ENCODE results near the gene KSR2. TPM values are rescaled to one million over a fixed set of nuclear protein-coding genes. Genes with fewer than 3 reads are reported as not detected.

KSR2 gene
- total RNA-seq, 2 donors from 2014 or later, result 0.66 to 1.0 TPM

- intact Hi-C loops (cut with DNase I), result no loop called here
- DNase-seq, result no peak
- Histone ChIP-seq H3K27me3 (no peaks in the 10 kb centered on the region), H3K9me3 (no peaks in the 10 kb centered on the region), H3K4me1 (peaks cover 33% of the 10 kb centered on the region), H3K27ac (no peak overlapping the region), H3K4me3 (no peak overlapping the region), H3K36me3 (replicated peaks in 1 of 2; ENCODE audit: insufficient read depth in 1 of 2, low read depth in 2 of 2) (no peaks in the 10 kb centered on the region)
- 96% methylated on average over 5 to 17 of the region's 17 CpGs for WGBS, 2 donors
- no peak for TF ChIP-seq CTCF (IDR thresholded peaks at IDR 0.05)
- TF ChIP-seq POLR2A (IDR thresholded peaks at IDR 0.05), result no peak
- ATAC-seq, result no peak
Observed at GRCh38 chr12:117524806-117525205, 444.0 kb downstream of the KSR2 start.

- DNase-seq, result no peak
- ATAC-seq, result no peak
- Histone ChIP-seq H3K9me3 (no peaks in the 10 kb centered on the region), H3K4me3 (no peak overlapping the region), H3K27me3 (no peaks in the 10 kb centered on the region), H3K36me3 (replicated peaks in 1 of 2; ENCODE audit: insufficient read depth in 1 of 2, low read depth in 2 of 2) (no peaks in the 10 kb centered on the region), H3K4me1 (peaks cover 36% of the 10 kb centered on the region), H3K27ac (no peak overlapping the region)
- no peak for TF ChIP-seq CTCF (IDR thresholded peaks at IDR 0.05)
- no peak for TF ChIP-seq POLR2A (IDR thresholded peaks at IDR 0.05)
- intact Hi-C loops (cut with DNase I), result no loop called here
- 88 to 95% methylated on average over 4 of the region's 4 CpGs for WGBS, 2 donors
Observed at GRCh38 chr12:117523971-117524370, 444.8 kb downstream of the KSR2 start.

GRCh38 chr12:117522559-117522958 is 446.2 kb downstream of the KSR2 start:
- H3K27ac ChIP-seq, result no peak overlapping the region
- TF ChIP-seq POLR2A (IDR thresholded peaks at IDR 0.05) (no peak), CTCF (IDR thresholded peaks at IDR 0.05) (no peak)
- ATAC-seq (no peak), DNase-seq (no peak)
- no peaks in the 10 kb centered on the region for H3K27me3 ChIP-seq
- 100% methylated on average over 1 of the region's 1 CpG for WGBS, 2 donors
- no peak overlapping the region for H3K4me3 ChIP-seq
- H3K9me3 ChIP-seq, result no peaks in the 10 kb centered on the region
- H3K36me3 ChIP-seq (replicated peaks in 1 of 2; ENCODE audit: insufficient read depth in 1 of 2, low read depth in 2 of 2), result no peaks in the 10 kb centered on the region
- H3K4me1 ChIP-seq, result peaks cover 39% of the 10 kb centered on the region
- intact Hi-C loops (cut with DNase I), result no loop called here

DNA sequence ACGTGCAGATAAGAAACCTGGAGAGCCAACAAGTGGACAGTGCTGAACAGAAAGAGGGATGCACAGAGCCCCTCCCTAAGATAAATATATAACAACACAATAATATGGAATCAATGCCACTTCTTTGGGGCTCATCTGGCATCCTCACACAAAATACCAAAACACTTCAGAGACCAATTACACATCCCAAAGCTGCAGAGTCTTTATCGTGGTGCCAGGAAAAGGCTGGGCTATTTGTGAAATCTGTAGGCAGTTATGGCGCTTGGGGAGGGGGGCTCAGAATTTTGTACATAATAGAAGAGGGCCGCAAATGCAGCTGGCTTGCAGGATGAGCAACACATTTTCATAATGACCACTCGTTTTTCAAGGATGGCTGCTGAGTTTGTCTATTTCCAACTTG is 446.9 kb downstream of the KSR2 start:
- Histone ChIP-seq H3K4me1 (peaks cover 32% of the 10 kb centered on the region), H3K27me3 (no peaks in the 10 kb centered on the region), H3K4me3 (no peak overlapping the region), H3K36me3 (replicated peaks in 1 of 2; ENCODE audit: insufficient read depth in 1 of 2, low read depth in 2 of 2) (no peaks in the 10 kb centered on the region), H3K9me3 (no peaks in the 10 kb centered on the region), H3K27ac (no peak overlapping the region)
- intact Hi-C loops (cut with DNase I), result no loop called here
- DNase-seq (no peak), ATAC-seq (no peak)
- WGBS, 2 donors, result 58 to 59% methylated on average over 5 of the region's 5 CpGs
- TF ChIP-seq POLR2A (IDR thresholded peaks at IDR 0.05) (no peak), CTCF (IDR thresholded peaks at IDR 0.05) (no peak)

DNA sequence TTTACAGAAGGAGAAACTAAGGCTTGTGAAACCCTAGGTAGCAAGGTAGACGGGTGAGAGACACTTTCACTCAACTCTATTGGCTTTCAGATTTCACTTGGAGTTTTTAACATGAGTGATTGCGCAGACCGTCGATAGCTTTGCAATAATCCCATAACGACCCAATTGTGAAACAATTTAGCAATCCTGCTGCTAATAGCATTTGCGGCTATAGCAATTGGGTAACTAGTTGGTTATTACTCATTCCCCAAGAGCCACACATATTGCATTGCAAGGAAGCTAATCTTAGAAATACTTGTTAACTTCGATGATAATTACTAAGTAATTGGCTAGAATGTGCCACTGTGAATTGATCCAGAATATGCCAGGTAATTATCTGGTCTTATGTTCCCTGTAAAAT is 447.4 kb downstream of the KSR2 start:
- TF ChIP-seq CTCF (IDR thresholded peaks at IDR 0.05) (no peak), POLR2A (IDR thresholded peaks at IDR 0.05) (no peak)
- Histone ChIP-seq H3K4me1 (peaks cover 27% of the 10 kb centered on the region), H3K36me3 (replicated peaks in 1 of 2; ENCODE audit: insufficient read depth in 1 of 2, low read depth in 2 of 2) (no peaks in the 10 kb centered on the region), H3K27me3 (no peaks in the 10 kb centered on the region), H3K27ac (no peak overlapping the region), H3K9me3 (no peaks in the 10 kb centered on the region), H3K4me3 (no peak overlapping the region)
- 52 to 60% methylated on average over 7 of the region's 7 CpGs for WGBS, 2 donors
- DNase-seq (no peak), ATAC-seq (no peak)
- intact Hi-C loops (cut with DNase I), result no loop called here
